IMR-90 (cell line): ENCODE data around the gene IREB2. TPM values are rescaled to one million over a fixed set of nuclear protein-coding genes. Genes with fewer than 3 reads are reported as not detected.
"Not testable (repeated sequence)": the region's sequence is repeated elsewhere in the genome, so short reads cannot be mapped to it uniquely, and the experiment has no call there.

ENCODE experiments used
- ATAC-seq: fragments of 200-7000 bp; cut with Tn5 transposase; 2 replicates; pipeline ENCODE4 v1.9.1; 2020; ENCODE audit warnings: low read depth, mild to moderate bottlenecking, moderate library complexity
- BruUV-seq: library from RNA; stranded (reverse); fragments of 400-500 nt; replicated peaks from 2 replicates; lab custom pipeline; 2021; lab: Mats Ljungman, UMichigan
- CTCF ChIA-PET: fragments of 300-600 bp; formaldehyde crosslinking; extraction: SDS; loops from one replicate; lab custom pipeline; 2021; ENCODE audit warnings: antibody characterized with exemption; lab: Yijun Ruan, JAX
- POLR2A ChIA-PET: fragments of 300-600 bp; sonication (Branson Sonifier 250); formaldehyde crosslinking; loops from one replicate; lab custom pipeline; 2022; ENCODE audit warnings: antibody characterized with exemption; ENCODE audit not compliant: unreplicated experiment; lab: Charles Lee
- DNase-seq: peaks from one replicate; pipeline ENCODE4 v3.0.0; 2013
- H2AFZ ChIP-seq: replicated peaks from 2 replicates; pipeline ENCODE3; 2013; ENCODE audit warnings: low read length, mild to moderate bottlenecking; ENCODE audit not compliant: poor library complexity
- H2AK5ac ChIP-seq: 2 replicates; pipeline ENCODE4 v1.6.1; 2013; ENCODE audit warnings: low read depth, low read length, inconsistent platforms
- H2AK9ac ChIP-seq: replicated peaks from 2 replicates; pipeline ENCODE3; 2013; ENCODE audit warnings: mild to moderate bottlenecking, low read depth, low read length, moderate library complexity; ENCODE audit not compliant: poor library complexity
- H2BK120ac ChIP-seq: 2 replicates; pipeline ENCODE4 v1.6.1; 2013; ENCODE audit warnings: low read depth, low read length, inconsistent platforms
- H2BK15ac ChIP-seq: 3 replicates; pipeline ENCODE4 v1.6.1; 2013; ENCODE audit warnings: low read depth, low read length, inconsistent platforms
- H2BK20ac ChIP-seq: 2 replicates; pipeline ENCODE4 v1.6.1; 2013; ENCODE audit warnings: low read depth, mild to moderate bottlenecking, inconsistent platforms, low read length, moderate library complexity
- H2BK5ac ChIP-seq: 2 replicates; pipeline ENCODE4 v1.6.1; 2013; ENCODE audit warnings: mild to moderate bottlenecking, low read depth, low read length, inconsistent platforms; ENCODE audit not compliant: poor library complexity, severe bottlenecking
- H3K14ac ChIP-seq: replicated peaks from 2 replicates; pipeline ENCODE4 v1.6.1; 2013; ENCODE audit warnings: low read depth, low read length, inconsistent platforms
- H3K18ac ChIP-seq: 2 replicates; pipeline ENCODE4 v1.6.1; 2013; ENCODE audit warnings: low read depth, low read length, control low read depth
- H3K23ac ChIP-seq: 2 replicates; pipeline ENCODE4 v1.6.1; 2013; ENCODE audit warnings: low read depth, low read length, inconsistent platforms
- H3K27ac ChIP-seq: 2 replicates; pipeline ENCODE4 v1.5.1; 2013; ENCODE audit warnings: mild to moderate bottlenecking, control low read depth, low read length; ENCODE audit not compliant: insufficient read depth
- H3K27me3 ChIP-seq: 2 replicates; pipeline ENCODE4 v1.6.1; 2013; ENCODE audit warnings: low read length; ENCODE audit not compliant: control insufficient read depth, insufficient read depth
- H3K36me3 ChIP-seq: 2 replicates; pipeline ENCODE4 v1.6.1; 2013; ENCODE audit warnings: low read length, mixed read lengths; ENCODE audit not compliant: control insufficient read depth, insufficient read depth
- H3K4ac ChIP-seq: 2 replicates; pipeline ENCODE4 v1.6.1; 2013; ENCODE audit warnings: low read depth, low read length, inconsistent platforms
- H3K4me1 ChIP-seq: 2 replicates; pipeline ENCODE4 v1.6.1; 2013; ENCODE audit warnings: low read length, mixed read lengths; ENCODE audit not compliant: control insufficient read depth, insufficient read depth
- H3K4me2 ChIP-seq: 2 replicates; pipeline ENCODE4 v1.6.1; 2013; ENCODE audit warnings: low read depth, mild to moderate bottlenecking, control low read depth, low read length, moderate library complexity
- H3K4me3 ChIP-seq: 2 replicates; pipeline ENCODE4 v1.5.1; 2013; ENCODE audit warnings: low read depth, mild to moderate bottlenecking, control low read depth, low read length, moderate library complexity; ENCODE audit not compliant: insufficient read depth
- H3K56ac ChIP-seq: 2 replicates; pipeline ENCODE4 v1.6.1; 2013; ENCODE audit warnings: low read length, inconsistent platforms; ENCODE audit not compliant: insufficient read depth; ENCODE audit errors: extremely low read depth
- H3K79me1 ChIP-seq, 2 experiments: 2 replicates each; pipeline ENCODE4 v1.6.1; 2013; ENCODE audit warnings: low read length in 2 of 2, inconsistent platforms in 1 of 2, low read depth in 1 of 2
- H3K9ac ChIP-seq: 2 replicates; pipeline ENCODE4 v1.6.1; 2013; ENCODE audit warnings: low read depth, low read length, control low read depth
- H3K9me1 ChIP-seq: 2 replicates; pipeline ENCODE4 v1.6.1; 2013; ENCODE audit warnings: low read length, inconsistent platforms; ENCODE audit not compliant: insufficient read depth
- H3K9me3 ChIP-seq: 2 replicates; pipeline ENCODE4 v1.6.1; 2013; ENCODE audit warnings: low read length; ENCODE audit not compliant: control insufficient read depth, insufficient read depth
- H4K20me1 ChIP-seq: 2 replicates; pipeline ENCODE4 v1.6.1; 2013; ENCODE audit warnings: low read length, inconsistent platforms; ENCODE audit not compliant: insufficient read depth
- H4K5ac ChIP-seq: 2 replicates; pipeline ENCODE4 v1.6.1; 2013; ENCODE audit warnings: mild to moderate bottlenecking, low read depth, low read length, control low read depth
- H4K8ac ChIP-seq, 2 experiments: 2 replicates each; pipeline ENCODE4 v1.6.1; 2013; ENCODE audit warnings: low read depth in 2 of 2, low read length in 2 of 2, control low read depth in 1 of 2, inconsistent platforms in 1 of 2
- H4K91ac ChIP-seq: 2 replicates; pipeline ENCODE4 v1.6.1; 2013; ENCODE audit warnings: low read depth, low read length, inconsistent platforms; ENCODE audit not compliant: insufficient read depth
- WGBS, 2 experiments: methylation state at CpG; one replicate each; pipeline versions ENCODE4 v1.1.5 to v1.1.7; 2013; ENCODE audit warnings: missing lambda C conversion rate in 2 of 2; ENCODE audit not compliant: insufficient read length in 1 of 2; ENCODE audit errors: extremely low coverage in 2 of 2; 5-methylcytosine and 5-hydroxymethylcytosine counted together
- dilution Hi-C: fragments of 300-500 bp; cut with HindIII; formaldehyde crosslinking; loops from one replicate; pipeline ENCODE4 v1.14.3; 2018; ENCODE audit warnings: low sequenced_read_pairs; ENCODE audit not compliant: unreplicated experiment
- in situ Hi-C: fragments of 300-500 bp; cut with MboI; formaldehyde crosslinking; loops from 3 replicates; pipeline ENCODE4 v1.14.3; 2019; ENCODE audit warnings: low sequenced_read_pairs, inconsistent platforms, mixed read lengths
- intact Hi-C: fragments of 100-400 bp; cut with micrococcal nuclease; formaldehyde crosslinking; loops from 2 replicates; pipeline ENCODE4 v1.10.0; 2022
- polyA plus RNA-seq, 3 experiments: library from polyadenylated mRNA; depleted of rRNA; stranded (reverse); fragments of >200 nt; gene quantifications; 2 replicates each; pipeline ENCODE4 v1.2.3, GENCODE V29; 2012; ENCODE audit warnings: low replicate concordance in 1 of 3
- total RNA-seq: library from RNA; depleted of rRNA; stranded (reverse); fragments of >200 nt; gene quantifications from 2 replicates; pipeline ENCODE4 v1.2.3, GENCODE V29; 2012

The IREB2 gene
- total and polyA plus RNA-seq, 2 of the 4 experiments (the other 2 are of a cell fraction) = 12.2 to 13.5 TPM

DNA sequence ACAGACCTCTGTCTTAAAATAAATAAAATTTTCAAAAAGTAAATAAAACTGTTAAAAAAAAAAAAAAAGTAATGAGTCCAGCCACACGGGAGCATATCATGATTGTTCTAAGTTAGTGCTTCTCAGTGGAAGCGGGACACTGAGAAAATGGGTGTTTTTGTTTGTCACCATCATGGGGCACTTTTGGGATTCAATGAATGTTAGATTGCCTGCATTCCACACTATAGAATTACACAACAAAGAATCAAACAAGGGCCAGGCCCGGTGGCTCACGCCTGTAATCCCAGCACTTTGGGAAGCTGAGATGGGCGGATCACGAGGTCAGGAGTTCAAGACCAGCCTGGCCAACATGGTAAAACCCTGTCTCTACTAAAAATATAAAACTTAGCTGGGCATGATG lies 3.3 kb upstream of the IREB2 start:
- intact Hi-C loops = loop anchor here (5.0 kb wide), 1 partner anchor 48 kb away; no protein-coding TSS in a partner anchor

More for the DNA sequence above, 3.3 kb upstream of the IREB2 start:
- H3K4me1 ChIP-seq, H2BK20ac ChIP-seq, H3K23ac ChIP-seq, BruUV-seq, H3K14ac ChIP-seq, H4K20me1 ChIP-seq, H4K91ac ChIP-seq, H3K4ac ChIP-seq, dilution Hi-C loops, H3K9me3 ChIP-seq, H4K5ac ChIP-seq, H3K27ac ChIP-seq, H3K36me3 ChIP-seq, H4K8ac ChIP-seq, H3K9me1 ChIP-seq, DNase-seq, H3K4me3 ChIP-seq, H2BK5ac ChIP-seq, H2AK9ac ChIP-seq, H2AFZ ChIP-seq, ATAC-seq, H2AK5ac ChIP-seq, POLR2A ChIA-PET, H3K9ac ChIP-seq, H2BK120ac ChIP-seq, H3K4me2 ChIP-seq, H2BK15ac ChIP-seq, H3K18ac ChIP-seq, H3K56ac ChIP-seq: not testable (repeated sequence)
- Histone ChIP-seq H3K27me3 (peaks cover 16% of the 10 kb centered on the region), H3K79me1 (peaks cover 0 to 14% of the 10 kb centered on the region in 2 experiments; a peak in 1 of 4 replicates)
- CTCF ChIA-PET = interaction anchor here (0.7 kb wide), 1 partner anchor 12 kb away, joined by 3 read pairs; no protein-coding TSS in a partner anchor
- no CpG with 5 or more reads among the region's 6 CpGs for WGBS, 2 experiments
- in situ Hi-C loops = loop anchor here (25.0 kb wide), 1 partner anchor 472 kb away; no protein-coding TSS in a partner anchor
